WTC11 (cell line): ENCODE measurements around the gene AJM1. TPM values are rescaled to one million over a fixed set of nuclear protein-coding genes. Genes with fewer than 3 reads are reported as not detected.

Experiments
- ATAC-seq: fragments of 200-7000 bp; cut with Tn5 transposase; 2 replicates; pipeline ENCODE4 v1.10.0; 2021; ENCODE audit warnings: mild to moderate bottlenecking, moderate library complexity
- CTCF ChIA-PET: fragments of 300-600 bp; sonication (Branson Sonifier 250); formaldehyde crosslinking; loops from one replicate; lab custom pipeline; 2021; ENCODE audit warnings: antibody characterized with exemption; lab: Charles Lee
- POLR2A ChIA-PET: fragments of 350-600 bp; sonication (Branson Sonifier 250); formaldehyde crosslinking; loops from one replicate; lab custom pipeline; 2021; ENCODE audit warnings: antibody characterized with exemption; lab: Charles Lee
- DNase-seq: peaks from one replicate; pipeline ENCODE4 v3.0.0; 2021; ENCODE audit warnings: low spot score
- H3K27ac Mint-ChIP-seq: 2 replicates; pipeline ENCODE4 v1.8.0; 2021; ENCODE audit warnings: mixed read lengths
- H3K27me3 Mint-ChIP-seq: 2 replicates; pipeline ENCODE4 v1.8.0; 2021; ENCODE audit warnings: low read depth, mild to moderate bottlenecking, moderate library complexity, mixed read lengths
- H3K36me3 Mint-ChIP-seq: 2 replicates; pipeline ENCODE4 v1.8.0; 2021; ENCODE audit warnings: mixed read lengths
- H3K4me1 Mint-ChIP-seq: 2 replicates; pipeline ENCODE4 v1.8.0; 2022; ENCODE audit warnings: mixed read lengths
- H3K4me3 Mint-ChIP-seq: 2 replicates; pipeline ENCODE4 v1.8.0; 2021; ENCODE audit warnings: mild to moderate bottlenecking, moderate library complexity, mixed read lengths
- H3K9me3 Mint-ChIP-seq: 2 replicates; pipeline ENCODE4 v1.8.0; 2021; ENCODE audit warnings: mixed read lengths
- AR ChIP-seq: fragments of 250-450 bp; sonication (Bioruptor Pico); IDR thresholded peaks from 2 replicates; pipeline ENCODE4 v1.9.0; 2021; ENCODE audit warnings: mild to moderate bottlenecking
- ARID4B ChIP-seq: sonication (generic); formaldehyde crosslinking; IDR thresholded peaks from 2 replicates; pipeline ENCODE4 v1.8.0; 2023; ENCODE audit warnings: missing genetic modification reagents, mild to moderate bottlenecking, borderline replicate concordance
- ATF2 ChIP-seq: sonication (generic); formaldehyde crosslinking; IDR thresholded peaks from 2 replicates; pipeline ENCODE4 v1.8.1; 2022; ENCODE audit warnings: low read depth, missing genetic modification reagents, borderline replicate concordance
- CREB1 ChIP-seq: sonication (generic); formaldehyde crosslinking; IDR thresholded peaks from 2 replicates; pipeline ENCODE4 v1.8.0; 2023; ENCODE audit warnings: mild to moderate bottlenecking, missing genetic modification reagents
- MAX ChIP-seq: sonication (generic); formaldehyde crosslinking; IDR thresholded peaks from 2 replicates; pipeline ENCODE4 v1.8.0; 2022; ENCODE audit warnings: mild to moderate bottlenecking, missing genetic modification reagents
- MLX ChIP-seq: sonication (generic); formaldehyde crosslinking; IDR thresholded peaks from 2 replicates; pipeline ENCODE4 v1.8.1; 2023; ENCODE audit warnings: mild to moderate bottlenecking, missing genetic modification reagents, moderate library complexity
- NR1H2 ChIP-seq: sonication (generic); formaldehyde crosslinking; IDR thresholded peaks from 2 replicates; pipeline ENCODE4 v1.9.0; 2021; ENCODE audit warnings: mild to moderate bottlenecking, moderate library complexity, missing genetic modification reagents
- TP53 ChIP-seq: sonication (generic); formaldehyde crosslinking; IDR thresholded peaks from 2 replicates; pipeline ENCODE4 v1.8.1; 2023; ENCODE audit warnings: mild to moderate bottlenecking, missing genetic modification reagents
- USF1 ChIP-seq: sonication (generic); formaldehyde crosslinking; IDR thresholded peaks from 2 replicates; pipeline ENCODE4 v1.8.0; 2022; ENCODE audit warnings: mild to moderate bottlenecking, missing genetic modification reagents
- ZNF121 ChIP-seq: sonication (generic); formaldehyde crosslinking; IDR thresholded peaks from 2 replicates; pipeline ENCODE4 v1.8.0; 2023; ENCODE audit warnings: missing genetic modification reagents
- ZNF219 ChIP-seq: sonication (generic); formaldehyde crosslinking; IDR thresholded peaks from 2 replicates; pipeline ENCODE4 v1.8.0; 2023; ENCODE audit warnings: missing genetic modification reagents, mild to moderate bottlenecking, borderline replicate concordance
- ZNF396 ChIP-seq: fragments of 250-450 bp; sonication (Bioruptor Pico); IDR thresholded peaks from 2 replicates; pipeline ENCODE4 v1.8.0; 2021; ENCODE audit warnings: mild to moderate bottlenecking, moderate library complexity, borderline replicate concordance
- ZNF425 ChIP-seq: fragments of 250-450 bp; sonication (Bioruptor Pico); conservative IDR thresholded peaks from 2 replicates; pipeline ENCODE4 v1.9.0; 2021; ENCODE audit warnings: mild to moderate bottlenecking
- total RNA-seq: library from RNA; stranded (reverse); gene quantifications from 3 replicates; pipeline ENCODE4 v1.2.3, GENCODE V29; 2021

Gene AJM1
- total RNA-seq, 1 experiment from 2014 or later, result 1.6 TPM

GRCh38 chr9:136851941-136852663, 9.8 kb downstream of the AJM1 start, which contains the start of gene MAMDC4:
Gene MAMDC4, plus strand, starts transcription at chr9:136852346. Its CDS starts 71 bp downstream, at chr9:136852417.
- Mint-ChIP-seq H3K9me3 (no peaks in the 10 kb centered on the region), H3K36me3 (peaks cover 2% of the 10 kb centered on the region; the same call in 1 of the 2 replicates), H3K27ac (no peak within 1 kb of the TSS), H3K4me1 (peaks cover 4% of the 10 kb centered on the region), H3K4me3 (no peak within 1 kb of the TSS), H3K27me3 (no peaks in the 10 kb centered on the region)
- TF ChIP-seq USF1 (CRISPR knock-in tag) (no peak), ARID4B (CRISPR knock-in tag) (no peak), ZNF121 (CRISPR knock-in tag) (no peak), NR1H2 (CRISPR knock-in tag) (no peak), MAX (CRISPR knock-in tag) (no peak), ZNF219 (CRISPR knock-in tag) (no peak), MLX (CRISPR knock-in tag) (no peak), ZNF425 (no peak), AR (CRISPR knock-in tag) (no peak)
- CTCF ChIA-PET, result no interaction called here
- no peak for DNase-seq
- POLR2A ChIA-PET, result interaction anchor here (0.8 to 1.0 kb wide), 2 partner anchors 8 to 10 kb away, joined by 3 read pairs; no protein-coding TSS in a partner anchor
- ATAC-seq, result no peak

GRCh38 chr9:136852664-136853595, 10.7 kb downstream of the AJM1 start:
- Mint-ChIP-seq H3K4me3 (no peak overlapping the region), H3K4me1 (peaks cover 4% of the 10 kb centered on the region)
- CTCF ChIA-PET, result no interaction called here

More at GRCh38 chr9:136852664-136853595, 10.7 kb downstream of the AJM1 start:
- TF ChIP-seq ZNF396 (CRISPR knock-in tag) (no peak), CREB1 (no peak), ATF2 (CRISPR knock-in tag) (no peak), TP53 (no peak)
- no peak for DNase-seq
- POLR2A ChIA-PET, result no interaction called here
- ATAC-seq, result no peak
- Mint-ChIP-seq H3K27me3 (no peaks in the 10 kb centered on the region), H3K27ac (no peak overlapping the region), H3K9me3 (no peaks in the 10 kb centered on the region), H3K36me3 (peaks cover 2% of the 10 kb centered on the region; the same call in 1 of the 2 replicates)
